ENCODE data around the gene WDR46. TPM values are rescaled to one million over a fixed set of nuclear protein-coding genes. Genes with fewer than 3 reads are reported as not detected.
A peak's percentile ranks its signal among the peaks of the same experiment; 100 is the strongest.

WDR46 gene
- total RNA-seq (2014; rRNA removed; shearing (Covaris generic)) (104 and 106 TPM in 2 replicates), polyA plus RNA-seq (2016; fragmentation: Nextera tagmentation; extraction: Ambion mirVana) (63.9 and 71.4 TPM in 2 replicates)
- long read RNA-seq, transcript WDR46-231 (15 exons, 2,358 nt) = major isoform, 39 of 50 reads
- long read RNA-seq, partial matches to known transcripts = 3 of 50 reads
- long read RNA-seq, other reads (novel, unspliced or antisense) = 8 of 50 reads

- peaks cover 16% of the 10 kb centered on the region for H3K4me1 Mint-ChIP-seq
- Histone ChIP-seq H3K36me3 (ENCODE audit: insufficient read depth) (peaks cover 25% of the 10 kb centered on the region), H3K27me3 (ENCODE audit: insufficient read depth) (no peaks in the 10 kb centered on the region), H3K79me2 (replicated peaks; ENCODE audit: insufficient read depth) (peaks cover 39% of the 10 kb centered on the region), H3K4me2 (peak within 1 kb of the TSS; percentile 97), H3K27ac (ENCODE audit: low read depth) (no peak within 1 kb of the TSS), H3K9me2 (ENCODE audit: insufficient read depth) (no peaks in the 10 kb centered on the region), H3K4me1 (ENCODE audit: insufficient read depth) (peaks cover 13% of the 10 kb centered on the region), H3F3A (replicated peaks; ENCODE audit: low read depth) (peaks cover 6% of the 10 kb centered on the region; the same call in 1 of the 2 replicates), H4K20me1 (replicated peaks; ENCODE audit: insufficient read depth) (peaks cover 17% of the 10 kb centered on the region), H3K4me3 (peak within 1 kb of the TSS; percentile 68), H2AFZ (peak within 1 kb of the TSS; percentile 57)
- TF ChIP-seq JUNB (IDR thresholded peaks at IDR 0.05; ENCODE audit: unreplicated experiment) (no peak), POLR2AphosphoS5 (IDR thresholded peaks at IDR 0.05; ENCODE audit: low read depth) (peak; percentile 73; the same call in 1 of the 2 replicates), EZH2 (IDR thresholded peaks at IDR 0.05; ENCODE audit: low read depth, unreplicated experiment) (no peak), NANOG (IDR thresholded peaks at IDR 0.05; ENCODE audit: borderline replicate concordance) (no peak), ETS1 (IDR thresholded peaks at IDR 0.05) (peak; percentile 98), STAT1 (IDR thresholded peaks at IDR 0.05; ENCODE audit: unreplicated experiment) (no peak), CREB1 (CRISPR knock-in tag; IDR thresholded peaks at IDR 0.05; ENCODE audit: low read depth) (no peak; the same call in 1 of the 2 replicates)
- TF ChIP-seq, protein P1, sequence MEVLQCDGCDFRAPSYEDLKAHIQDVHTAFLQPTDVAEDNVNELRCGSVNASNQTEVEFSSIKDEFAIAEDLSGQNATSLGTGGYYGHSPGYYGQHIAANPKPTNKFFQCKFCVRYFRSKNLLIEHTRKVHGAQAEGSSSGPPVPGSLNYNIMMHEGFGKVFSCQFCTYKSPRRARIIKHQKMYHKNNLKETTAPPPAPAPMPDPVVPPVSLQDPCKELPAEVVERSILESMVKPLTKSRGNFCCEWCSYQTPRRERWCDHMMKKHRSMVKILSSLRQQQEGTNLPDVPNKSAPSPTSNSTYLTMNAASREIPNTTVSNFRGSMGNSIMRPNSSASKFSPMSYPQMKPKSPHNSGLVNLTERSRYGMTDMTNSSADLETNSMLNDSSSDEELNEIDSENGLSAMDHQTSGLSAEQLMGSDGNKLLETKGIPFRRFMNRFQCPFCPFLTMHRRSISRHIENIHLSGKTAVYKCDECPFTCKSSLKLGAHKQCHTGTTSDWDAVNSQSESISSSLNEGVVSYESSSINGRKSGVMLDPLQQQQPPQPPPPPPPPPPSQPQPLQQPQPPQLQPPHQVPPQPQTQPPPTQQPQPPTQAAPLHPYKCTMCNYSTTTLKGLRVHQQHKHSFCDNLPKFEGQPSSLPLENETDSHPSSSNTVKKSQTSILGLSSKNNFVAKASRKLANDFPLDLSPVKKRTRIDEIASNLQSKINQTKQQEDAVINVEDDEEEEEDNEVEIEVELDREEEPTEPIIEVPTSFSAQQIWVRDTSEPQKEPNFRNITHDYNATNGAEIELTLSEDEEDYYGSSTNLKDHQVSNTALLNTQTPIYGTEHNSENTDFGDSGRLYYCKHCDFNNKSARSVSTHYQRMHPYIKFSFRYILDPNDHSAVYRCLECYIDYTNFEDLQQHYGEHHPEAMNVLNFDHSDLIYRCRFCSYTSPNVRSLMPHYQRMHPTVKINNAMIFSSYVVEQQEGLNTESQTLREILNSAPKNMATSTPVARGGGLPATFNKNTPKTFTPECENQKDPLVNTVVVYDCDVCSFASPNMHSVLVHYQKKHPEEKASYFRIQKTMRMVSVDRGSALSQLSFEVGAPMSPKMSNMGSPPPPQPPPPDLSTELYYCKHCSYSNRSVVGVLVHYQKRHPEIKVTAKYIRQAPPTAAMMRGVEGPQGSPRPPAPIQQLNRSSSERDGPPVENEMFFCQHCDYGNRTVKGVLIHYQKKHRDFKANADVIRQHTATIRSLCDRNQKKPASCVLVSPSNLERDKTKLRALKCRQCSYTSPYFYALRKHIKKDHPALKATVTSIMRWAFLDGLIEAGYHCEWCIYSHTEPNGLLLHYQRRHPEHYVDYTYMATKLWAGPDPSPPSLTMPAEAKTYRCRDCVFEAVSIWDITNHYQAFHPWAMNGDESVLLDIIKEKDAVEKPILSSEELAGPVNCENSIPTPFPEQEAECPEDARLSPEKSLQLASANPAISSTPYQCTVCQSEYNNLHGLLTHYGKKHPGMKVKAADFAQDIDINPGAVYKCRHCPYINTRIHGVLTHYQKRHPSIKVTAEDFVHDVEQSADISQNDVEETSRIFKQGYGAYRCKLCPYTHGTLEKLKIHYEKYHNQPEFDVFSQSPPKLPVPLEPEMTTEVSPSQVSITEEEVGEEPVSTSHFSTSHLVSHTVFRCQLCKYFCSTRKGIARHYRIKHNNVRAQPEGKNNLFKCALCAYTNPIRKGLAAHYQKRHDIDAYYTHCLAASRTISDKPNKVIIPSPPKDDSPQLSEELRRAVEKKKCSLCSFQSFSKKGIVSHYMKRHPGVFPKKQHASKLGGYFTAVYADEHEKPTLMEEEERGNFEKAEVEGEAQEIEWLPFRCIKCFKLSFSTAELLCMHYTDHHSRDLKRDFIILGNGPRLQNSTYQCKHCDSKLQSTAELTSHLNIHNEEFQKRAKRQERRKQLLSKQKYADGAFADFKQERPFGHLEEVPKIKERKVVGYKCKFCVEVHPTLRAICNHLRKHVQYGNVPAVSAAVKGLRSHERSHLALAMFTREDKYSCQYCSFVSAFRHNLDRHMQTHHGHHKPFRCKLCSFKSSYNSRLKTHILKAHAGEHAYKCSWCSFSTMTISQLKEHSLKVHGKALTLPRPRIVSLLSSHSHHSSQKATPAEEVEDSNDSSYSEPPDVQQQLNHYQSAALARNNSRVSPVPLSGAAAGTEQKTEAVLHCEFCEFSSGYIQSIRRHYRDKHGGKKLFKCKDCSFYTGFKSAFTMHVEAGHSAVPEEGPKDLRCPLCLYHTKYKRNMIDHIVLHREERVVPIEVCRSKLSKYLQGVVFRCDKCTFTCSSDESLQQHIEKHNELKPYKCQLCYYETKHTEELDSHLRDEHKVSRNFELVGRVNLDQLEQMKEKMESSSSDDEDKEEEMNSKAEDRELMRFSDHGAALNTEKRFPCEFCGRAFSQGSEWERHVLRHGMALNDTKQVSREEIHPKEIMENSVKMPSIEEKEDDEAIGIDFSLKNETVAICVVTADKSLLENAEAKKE (CRISPR knock-in tag; IDR thresholded peaks at IDR 0.05) = no peak
- H3K27ac Mint-ChIP-seq = peak within 1 kb of the TSS; percentile 90
- H3K36me3 Mint-ChIP-seq (ENCODE audit: low read depth) = peaks cover 56% of the 10 kb centered on the region
- H3K4me3 Mint-ChIP-seq = peak within 1 kb of the TSS; percentile 96
- H3K9me3 Mint-ChIP-seq = no peaks in the 10 kb centered on the region
- peaks cover 2% of the 10 kb centered on the region for H3K27me3 Mint-ChIP-seq (ENCODE audit: insufficient read depth, low read depth, poor library complexity)
- peak; percentile 97 for ATAC-seq
- peak; percentile 95 for DNase-seq (ENCODE audit: low spot score)
These were observed at the start of gene WDR46, which contains the start of gene PFDN6 for GRCh38 chr6:33288921-33289783. TSS of gene WDR46 (minus strand) at chr6:33289239. CDS start at chr6:33289170, 69 bp downstream. TSS of gene PFDN6 (plus strand) at chr6:33289601. CDS start at chr6:33289857, 256 bp downstream.
